OCI-M2 (cell line): ENCODE results near the gene ARID3C.

Source experiments
- DNase-seq: peaks from one replicate; lab custom pipeline; 2025; ENCODE audit not compliant: unreplicated experiment; lab: John Stamatoyannopoulos, UW

Gene ARID3C

GRCh38 chr9:34579104-34579807, 49.6 kb downstream of the ARID3C start:
- DNase-seq, result no peak

GRCh38 chr9:34578241-34579103, 50.4 kb downstream of the ARID3C start:
- DNase-seq, result no peak

GRCh38 chr9:34577400-34578240, 51.2 kb downstream of the ARID3C start:
- DNase-seq, result no peak

GRCh38 chr9:34576597-34577399, 52.1 kb downstream of the ARID3C start:
- no peak for DNase-seq

- no peak for DNase-seq
These were observed 52.8 kb downstream of the ARID3C start for GRCh38 chr9:34575862-34576596.

GRCh38 chr9:34575241-34575640, 53.6 kb downstream of the ARID3C start:
- no peak for DNase-seq

GRCh38 chr9:34574571-34574970, 54.3 kb downstream of the ARID3C start:
- no peak for DNase-seq

- no peak for DNase-seq
These were observed 55.1 kb downstream of the ARID3C start for GRCh38 chr9:34573599-34574325.

GRCh38 chr9:34572628-34573027, 56.2 kb downstream of the ARID3C start:
- no peak for DNase-seq

- no peak for DNase-seq
These were observed 56.8 kb downstream of the ARID3C start for GRCh38 chr9:34572092-34572491.

GRCh38 chr9:34571481-34571810, 57.4 kb downstream of the ARID3C start:
- DNase-seq, result no peak
